H1 (cell line): ENCODE results near the gene MAPRE2. TPM values are rescaled to one million over a fixed set of nuclear protein-coding genes. Genes with fewer than 3 reads are reported as not detected.

ENCODE experiments used
- PHF8 ChIP-seq: fragments of 200-600 bp; sonication (generic); conservative IDR thresholded peaks from 2 replicates; pipeline ENCODE4 v1.7.1; 2012; ENCODE audit warnings: low read depth, mild to moderate bottlenecking, inconsistent platforms, low read length, moderate library complexity
- TAF1 ChIP-seq: IDR thresholded peaks from 2 replicates; pipeline ENCODE4 v1.6.1; 2011; ENCODE audit warnings: mild to moderate bottlenecking, low read depth, low read length
- polyA plus RNA-seq, 7 experiments: library from polyadenylated mRNA; depleted of rRNA in 3 of 7; stranded (reverse) in 5 of 7; unstranded in 2 of 7; fragments of >200 nt in 5 of 7; fragments of 200-250 nt in 2 of 7; gene quantifications; 1 replicate in 5 of 7; 2 replicates in 1 of 7; 4 replicates in 1 of 7; pipeline versions ENCODE4 v1.2.1 to v1.2.3, GENCODE V29; 2011 to 2013; ENCODE audit warnings: missing spikeins in 2 of 7, mixed read lengths in 2 of 7
- total RNA-seq: library from RNA; stranded (reverse); fragmentation: NEBNext Ultra II Directional; extraction: Animal tissue kit (Norgen Biotek cat#: 25700); gene quantifications from 2 replicates; pipeline ENCODE4 v1.2.1, GENCODE V29; 2021

Gene MAPRE2
- total and polyA plus RNA-seq, 2 of the 8 experiments (the other 6 are each of a cell fraction or from before 2014, with no cell fraction given), result 32.6 to 33.1 TPM

GRCh38 chr18:35155398-35156117 is 114.3 kb downstream of the MAPRE2 start (continued):
- TF ChIP-seq TAF1, result no peak
- no peak for TF ChIP-seq PHF8
